Measurements from ENCODE around the gene SMCR8. TPM values are rescaled to one million over a fixed set of nuclear protein-coding genes. Genes with fewer than 3 reads are reported as not detected.
"Not testable (repeated sequence)": the region's sequence is repeated elsewhere in the genome, so short reads cannot be mapped to it uniquely, and the experiment has no call there.

The SMCR8 gene
- total RNA-seq, 1 donor from 2014 or later = 20.2 TPM

- Mint-ChIP-seq H3K4me3 (no peak overlapping the region), H3K4me1 (no peaks in the 10 kb centered on the region), H3K36me3 (ENCODE audit: low read depth) (peaks cover 7% of the 10 kb centered on the region), H3K27ac (ENCODE audit: unreplicated experiment) (no peak overlapping the region), H3K27me3 (ENCODE audit: low read depth) (no peaks in the 10 kb centered on the region), H3K9me3 (no peaks in the 10 kb centered on the region)
- TF ChIP-seq CTCF (conservative IDR thresholded peaks at IDR 0.05) = no peak
- DNase-seq (ENCODE audit: low read depth, low spot score) = no peak
Observed at GRCh38 chr17:18328643-18329204, 13.6 kb downstream of the SMCR8 start.

- Mint-ChIP-seq H3K4me1 (no peaks in the 10 kb centered on the region), H3K9me3 (no peaks in the 10 kb centered on the region), H3K27ac (ENCODE audit: unreplicated experiment) (no peak overlapping the region), H3K27me3 (ENCODE audit: low read depth) (no peaks in the 10 kb centered on the region), H3K36me3 (ENCODE audit: low read depth) (peaks cover 17% of the 10 kb centered on the region), H3K4me3 (no peak overlapping the region)
- no peak for TF ChIP-seq CTCF (conservative IDR thresholded peaks at IDR 0.05)
- no peak for DNase-seq (ENCODE audit: low read depth, low spot score)
Observed at GRCh38 chr17:18331879-18332278, 16.8 kb downstream of the SMCR8 start.

- no peaks in the 10 kb centered on the region for H3K4me1 Mint-ChIP-seq
- no peak for DNase-seq (ENCODE audit: low read depth, low spot score)
- H3K27ac Mint-ChIP-seq (ENCODE audit: unreplicated experiment) = no peak overlapping the region
- H3K9me3 Mint-ChIP-seq = no peaks in the 10 kb centered on the region
- no peak overlapping the region for H3K4me3 Mint-ChIP-seq
- H3K36me3 Mint-ChIP-seq (ENCODE audit: low read depth) = peaks cover 20% of the 10 kb centered on the region
- no peaks in the 10 kb centered on the region for H3K27me3 Mint-ChIP-seq (ENCODE audit: low read depth)
- TF ChIP-seq CTCF (conservative IDR thresholded peaks at IDR 0.05) = no peak
Observed at GRCh38 chr17:18332909-18333489, 17.9 kb downstream of the SMCR8 start.

- not testable (repeated sequence) for DNase-seq (ENCODE audit: low read depth, low spot score); H3K27me3 Mint-ChIP-seq (ENCODE audit: low read depth); H3K4me1 Mint-ChIP-seq; H3K9me3 Mint-ChIP-seq; H3K4me3 Mint-ChIP-seq; H3K27ac Mint-ChIP-seq (ENCODE audit: unreplicated experiment)
- H3K36me3 Mint-ChIP-seq (ENCODE audit: low read depth) = peaks cover 45% of the 10 kb centered on the region
Observed at GRCh38 chr17:18338158-18338557, 23.1 kb downstream of the SMCR8 start.

- no peak for DNase-seq (ENCODE audit: low read depth, low spot score)
- no peaks in the 10 kb centered on the region for H3K9me3 Mint-ChIP-seq
- H3K36me3 Mint-ChIP-seq (ENCODE audit: low read depth) = peaks cover 40% of the 10 kb centered on the region
- no peaks in the 10 kb centered on the region for H3K4me1 Mint-ChIP-seq
- H3K27me3 Mint-ChIP-seq (ENCODE audit: low read depth) = no peaks in the 10 kb centered on the region
- no peak for TF ChIP-seq CTCF (conservative IDR thresholded peaks at IDR 0.05)
- no peak overlapping the region for H3K27ac Mint-ChIP-seq (ENCODE audit: unreplicated experiment)
- H3K4me3 Mint-ChIP-seq = no peak overlapping the region
Observed at GRCh38 chr17:18339933-18340332, 24.8 kb downstream of the SMCR8 start.

- Mint-ChIP-seq H3K4me3 (no peak overlapping the region), H3K9me3 (no peaks in the 10 kb centered on the region), H3K36me3 (ENCODE audit: low read depth) (peaks cover 22% of the 10 kb centered on the region), H3K4me1 (no peaks in the 10 kb centered on the region), H3K27me3 (ENCODE audit: low read depth) (no peaks in the 10 kb centered on the region), H3K27ac (ENCODE audit: unreplicated experiment) (no peak overlapping the region)
- no peak for DNase-seq (ENCODE audit: low read depth, low spot score)
- TF ChIP-seq CTCF (conservative IDR thresholded peaks at IDR 0.05) = no peak
Observed at GRCh38 chr17:18344021-18344420, 28.9 kb downstream of the SMCR8 start.
